Naive thymus-derived CD8-positive, alpha-beta T cell (primary cell): Measurements from ENCODE around the gene TEAD1. TPM values are rescaled to one million over a fixed set of nuclear protein-coding genes. Genes with fewer than 3 reads are reported as not detected.

Source experiments
- ATAC-seq, 2 donors: fragments of 150-1000 bp; cut with Tn5 transposase in 1 of 2; sonication (Bioruptor Pico), chemical (Tn5 transposase) in 1 of 2; 1 replicate in 1 of 2; 2 replicates in 1 of 2; pipeline ENCODE4 v1.10.0; 2021; ENCODE audit warnings: mild to moderate bottlenecking in 2 of 2, moderate library complexity in 2 of 2
- POLR2A ChIA-PET: fragments of 350-600 bp; sonication (Branson Sonifier 250); formaldehyde crosslinking; loops from one replicate; lab custom pipeline; 2021; ENCODE audit warnings: antibody characterized with exemption; lab: Charles Lee
- DNase-seq, 10 donors: peaks; one replicate each; pipeline versions ENCODE4 v3.0.0 to v3.0.0-alpha.2; 2020 to 2022
- H3K27ac Mint-ChIP-seq, 10 donors: one replicate each; pipeline ENCODE4 v1.8.0; 2020 to 2022; ENCODE audit warnings: mild to moderate bottlenecking in 10 of 10, mixed read lengths in 10 of 10, moderate library complexity in 4 of 10, inconsistent platforms in 1 of 10
- H3K27me3 Mint-ChIP-seq, 5 donors: one replicate each; pipeline ENCODE4 v1.8.0; 2021 to 2022; ENCODE audit warnings: mixed read lengths in 5 of 5
- H3K36me3 Mint-ChIP-seq, 3 donors: one replicate each; pipeline ENCODE4 v1.8.0; 2020 to 2022; ENCODE audit warnings: mixed read lengths in 3 of 3, mild to moderate bottlenecking in 2 of 3, inconsistent platforms in 1 of 3
- H3K4me1 Mint-ChIP-seq, 4 donors: one replicate each; pipeline ENCODE4 v1.8.0; 2021 to 2022; ENCODE audit warnings: mixed read lengths in 4 of 4
- H3K4me3 Mint-ChIP-seq, 10 donors: one replicate each; pipeline ENCODE4 v1.8.0; 2020 to 2022; ENCODE audit warnings: mild to moderate bottlenecking in 10 of 10, mixed read lengths in 10 of 10, moderate library complexity in 6 of 10, inconsistent platforms in 1 of 10
- H3K9me3 Mint-ChIP-seq, 9 donors: one replicate each; pipeline ENCODE4 v1.8.0; 2020 to 2022; ENCODE audit warnings: mixed read lengths in 9 of 9, mild to moderate bottlenecking in 3 of 9, inconsistent platforms in 1 of 9, moderate library complexity in 1 of 9
- polyA plus RNA-seq, 3 donors: library from polyadenylated mRNA; unstranded; fragments of 300-500 nt; fragmentation: Illumina TruSeq; gene quantifications; one replicate each; pipeline ENCODE4 v1.2.3, GENCODE V29; 2021
- total RNA-seq, 8 experiments: library from RNA in 2 of 8; stranded (reverse) in 2 of 8; gene quantifications; one replicate each; pipeline ENCODE4 v1.2.3 and lab custom pipeline; 2021 to 2026

The TEAD1 gene
- total and polyA plus RNA-seq, 5 experiments from 2014 or later = not detected

- Mint-ChIP-seq H3K27ac (no peak overlapping the region), H3K4me3 (no peak overlapping the region), H3K4me1 (peaks cover 0 to 6% (median under 1%) of the 10 kb centered on the region in 4 donors), H3K36me3 (no peaks in the 10 kb centered on the region), H3K27me3 (peaks cover 4 to 27% (median 11%) of the 10 kb centered on the region in 5 donors), H3K9me3 (no peaks in the 10 kb centered on the region)
- ATAC-seq (no peak), DNase-seq (no peak)
- POLR2A ChIA-PET = no interaction called here
These were observed 94.8 kb downstream of the TEAD1 start for GRCh38 chr11:12768726-12769673.

GRCh38 chr11:12769834-12770345, 95.7 kb downstream of the TEAD1 start:
- POLR2A ChIA-PET = no interaction called here
- Mint-ChIP-seq H3K27ac (no peak overlapping the region), H3K27me3 (peaks cover 4 to 26% (median 14%) of the 10 kb centered on the region in 5 donors)

GRCh38 chr11:12770435-12770834, 96.2 kb downstream of the TEAD1 start:
- Mint-ChIP-seq H3K36me3 (no peaks in the 10 kb centered on the region), H3K9me3 (no peaks in the 10 kb centered on the region), H3K4me3 (no peak overlapping the region), H3K4me1 (peaks cover 0 to 6% (median under 1%) of the 10 kb centered on the region in 4 donors), H3K27me3 (peaks cover 4 to 31% (median 14%) of the 10 kb centered on the region in 5 donors), H3K27ac (no peak overlapping the region)
- ATAC-seq (no peak), DNase-seq (no peak)
- POLR2A ChIA-PET = no interaction called here

More at GRCh38 chr11:12769834-12770345, 95.7 kb downstream of the TEAD1 start:
- Mint-ChIP-seq H3K4me1 (peaks cover 0 to 6% (median under 1%) of the 10 kb centered on the region in 4 donors), H3K4me3 (no peak overlapping the region), H3K36me3 (no peaks in the 10 kb centered on the region), H3K9me3 (no peaks in the 10 kb centered on the region)
- no peak for ATAC-seq
- no peak for DNase-seq

- no peak overlapping the region for H3K27ac Mint-ChIP-seq
- no peak for ATAC-seq
- no peak for DNase-seq
- no peaks in the 10 kb centered on the region for H3K36me3 Mint-ChIP-seq
- no peak overlapping the region for H3K4me3 Mint-ChIP-seq
- H3K27me3 Mint-ChIP-seq = peaks cover 4 to 38% (median 16%) of the 10 kb centered on the region in 5 donors
- no peaks in the 10 kb centered on the region for H3K9me3 Mint-ChIP-seq
- H3K4me1 Mint-ChIP-seq = peaks cover 0 to 6% (median under 1%) of the 10 kb centered on the region in 4 donors
- POLR2A ChIA-PET = no interaction called here
These were observed 96.9 kb downstream of the TEAD1 start for GRCh38 chr11:12770966-12771597.

- Mint-ChIP-seq H3K27me3 (peaks cover 4 to 34% (median 18%) of the 10 kb centered on the region in 5 donors), H3K4me3 (no peak overlapping the region)
These were observed 97.7 kb downstream of the TEAD1 start for GRCh38 chr11:12771875-12772274.

GRCh38 chr11:12772324-12772723, 98.1 kb downstream of the TEAD1 start:
- H3K27ac Mint-ChIP-seq = no peak overlapping the region
- DNase-seq (no peak), ATAC-seq (no peak)
- peaks cover 0 to 6% (median under 1%) of the 10 kb centered on the region in 4 donors for H3K4me1 Mint-ChIP-seq
- H3K27me3 Mint-ChIP-seq = peaks cover 6 to 29% (median 18%) of the 10 kb centered on the region in 5 donors
- POLR2A ChIA-PET = no interaction called here
- H3K9me3 Mint-ChIP-seq = no peaks in the 10 kb centered on the region
- no peaks in the 10 kb centered on the region for H3K36me3 Mint-ChIP-seq
- H3K4me3 Mint-ChIP-seq = no peak overlapping the region

More at GRCh38 chr11:12771875-12772274, 97.7 kb downstream of the TEAD1 start:
- no peaks in the 10 kb centered on the region for H3K36me3 Mint-ChIP-seq
- peaks cover 0 to 6% (median under 1%) of the 10 kb centered on the region in 4 donors for H3K4me1 Mint-ChIP-seq
- POLR2A ChIA-PET = no interaction called here
- ATAC-seq (no peak), DNase-seq (no peak)
- no peaks in the 10 kb centered on the region for H3K9me3 Mint-ChIP-seq
- H3K27ac Mint-ChIP-seq = no peak overlapping the region

- Mint-ChIP-seq H3K36me3 (no peaks in the 10 kb centered on the region), H3K9me3 (no peaks in the 10 kb centered on the region), H3K4me1 (peaks cover 0 to 6% (median under 1%) of the 10 kb centered on the region in 4 donors), H3K4me3 (no peak overlapping the region), H3K27me3 (peaks cover 3 to 24% (median 18%) of the 10 kb centered on the region in 5 donors), H3K27ac (no peak overlapping the region)
- ATAC-seq = no peak
- POLR2A ChIA-PET = no interaction called here
- DNase-seq = no peak
These were observed 99.4 kb downstream of the TEAD1 start for GRCh38 chr11:12773591-12773990.

- H3K4me1 Mint-ChIP-seq = peaks cover 0 to 6% (median under 1%) of the 10 kb centered on the region in 4 donors
These were observed 101.7 kb downstream of the TEAD1 start for GRCh38 chr11:12775955-12776354.

GRCh38 chr11:12777208-12777874, 103.1 kb downstream of the TEAD1 start:
- no peaks in the 10 kb centered on the region for H3K9me3 Mint-ChIP-seq
- ATAC-seq = no peak
- H3K4me1 Mint-ChIP-seq = no peaks in the 10 kb centered on the region
- no peaks in the 10 kb centered on the region for H3K36me3 Mint-ChIP-seq
- no peak overlapping the region for H3K4me3 Mint-ChIP-seq
- no peak for DNase-seq
- POLR2A ChIA-PET = no interaction called here
- no peak overlapping the region for H3K27ac Mint-ChIP-seq
- H3K27me3 Mint-ChIP-seq = peaks cover 7 to 39% (median 25%) of the 10 kb centered on the region in 5 donors

More at GRCh38 chr11:12775955-12776354, 101.7 kb downstream of the TEAD1 start:
- Mint-ChIP-seq H3K36me3 (no peaks in the 10 kb centered on the region), H3K4me3 (no peak overlapping the region), H3K27me3 (peaks cover 7 to 35% (median 23%) of the 10 kb centered on the region in 5 donors), H3K27ac (no peak overlapping the region), H3K9me3 (no peaks in the 10 kb centered on the region)
- POLR2A ChIA-PET = no interaction called here
- DNase-seq = no peak
- no peak for ATAC-seq

- no peak for ATAC-seq
- no peaks in the 10 kb centered on the region for H3K9me3 Mint-ChIP-seq
- no peak for DNase-seq
- peaks cover 7 to 50% (median 25%) of the 10 kb centered on the region in 5 donors for H3K27me3 Mint-ChIP-seq
- POLR2A ChIA-PET = no interaction called here
- no peak overlapping the region for H3K27ac Mint-ChIP-seq
- H3K36me3 Mint-ChIP-seq = no peaks in the 10 kb centered on the region
- no peak overlapping the region for H3K4me3 Mint-ChIP-seq
- H3K4me1 Mint-ChIP-seq = no peaks in the 10 kb centered on the region
These were observed 104.2 kb downstream of the TEAD1 start for GRCh38 chr11:12778240-12778905.

- H3K4me3 Mint-ChIP-seq = no peak overlapping the region
- H3K9me3 Mint-ChIP-seq = no peaks in the 10 kb centered on the region
- ATAC-seq (no peak), DNase-seq (no peak)
- no peak overlapping the region for H3K27ac Mint-ChIP-seq
- H3K4me1 Mint-ChIP-seq = no peaks in the 10 kb centered on the region
- H3K27me3 Mint-ChIP-seq = peaks cover 16 to 47% (median 17%) of the 10 kb centered on the region in 5 donors
- no peaks in the 10 kb centered on the region for H3K36me3 Mint-ChIP-seq
- POLR2A ChIA-PET = no interaction called here
These were observed 109.5 kb downstream of the TEAD1 start for GRCh38 chr11:12783765-12784164.

GRCh38 chr11:12784445-12784844, 110.2 kb downstream of the TEAD1 start:
- Mint-ChIP-seq H3K4me3 (no peak overlapping the region), H3K36me3 (no peaks in the 10 kb centered on the region), H3K4me1 (no peaks in the 10 kb centered on the region), H3K9me3 (no peaks in the 10 kb centered on the region), H3K27ac (no peak overlapping the region), H3K27me3 (peaks cover 12 to 40% (median 17%) of the 10 kb centered on the region in 5 donors)
- DNase-seq (no peak), ATAC-seq (no peak)
- POLR2A ChIA-PET = no interaction called here
